Measurements from ENCODE around the gene TEKTIP1.

GRCh38 chr19:3517638-3518037 lies 21.3 kb upstream of the TEKTIP1 start:
- TF ChIP-seq CTCF (IDR thresholded peaks at IDR 0.05), result no peak
- TF ChIP-seq POLR2A (IDR thresholded peaks at IDR 0.05), result no peak
